A549 treated with RU486 at 1 μM for 4 hours (cell line): ENCODE results near the gene CNN3. TPM values are rescaled to one million over a fixed set of nuclear protein-coding genes. Genes with fewer than 3 reads are reported as not detected.

Experiments
- total RNA-seq: library from RNA; stranded (reverse); fragments of 200-300 nt; extraction: Qiagen RNA extraction; gene quantifications from 5 replicates; pipeline ENCODE4 v1.2.3, GENCODE V29; 2022; ENCODE audit warnings: low read depth

Gene CNN3
- 51.5 to 65.3 TPM (median 56.1 TPM) in 5 replicates for total RNA-seq

DNA sequence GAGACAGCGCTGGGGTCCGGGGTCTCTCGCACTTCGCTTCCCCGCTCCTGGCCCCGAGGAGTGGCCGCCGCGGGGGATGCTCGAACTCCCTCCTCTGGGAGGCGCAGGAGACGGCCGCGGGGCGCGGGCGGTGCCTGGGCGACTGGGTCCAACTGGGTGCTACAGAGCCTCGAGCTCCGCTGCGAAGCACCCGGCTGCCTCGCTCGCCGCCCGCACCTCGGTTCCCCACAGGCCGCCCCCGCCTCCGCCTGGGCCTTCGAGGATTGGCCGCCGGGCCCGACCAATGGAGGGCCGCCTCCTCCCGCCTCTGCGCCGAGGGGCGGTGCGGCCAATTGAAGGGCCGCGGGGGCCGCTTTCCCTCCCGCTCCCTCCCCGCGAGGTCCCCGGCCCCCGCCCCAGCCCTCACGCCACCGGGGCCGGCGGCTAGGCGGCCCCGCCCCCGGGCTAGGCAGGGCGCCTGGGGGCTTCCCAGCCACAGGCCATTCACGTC, at the start of gene CNN3:
Gene CNN3, minus strand, starts transcription at position 196 of the 490 bp plus-strand sequence. CDS start 216 bp downstream, outside the sequence.

Other genes with a start within 250 kb of the CNN3 start
- gene SLC44A3, start 106.8 kb downstream of the CNN3 start, total RNA-seq, result 1.4 to 1.9 TPM (median 1.8 TPM) in 5 replicates
- gene ALG14, start 145.8 kb upstream of the CNN3 start, total RNA-seq, result 4.9 to 14.3 TPM (median 5.7 TPM) in 5 replicates
- 3.6 to 11.1 TPM (median 10.4 TPM) in 5 replicates for gene TLCD4, start 190.2 kb upstream of the CNN3 start, total RNA-seq